Measurements from ENCODE around the gene SLC7A10.
"Not testable (repeated sequence)": the region's sequence is repeated elsewhere in the genome, so short reads cannot be mapped to it uniquely, and the experiment has no call there.

SLC7A10 gene

DNA sequence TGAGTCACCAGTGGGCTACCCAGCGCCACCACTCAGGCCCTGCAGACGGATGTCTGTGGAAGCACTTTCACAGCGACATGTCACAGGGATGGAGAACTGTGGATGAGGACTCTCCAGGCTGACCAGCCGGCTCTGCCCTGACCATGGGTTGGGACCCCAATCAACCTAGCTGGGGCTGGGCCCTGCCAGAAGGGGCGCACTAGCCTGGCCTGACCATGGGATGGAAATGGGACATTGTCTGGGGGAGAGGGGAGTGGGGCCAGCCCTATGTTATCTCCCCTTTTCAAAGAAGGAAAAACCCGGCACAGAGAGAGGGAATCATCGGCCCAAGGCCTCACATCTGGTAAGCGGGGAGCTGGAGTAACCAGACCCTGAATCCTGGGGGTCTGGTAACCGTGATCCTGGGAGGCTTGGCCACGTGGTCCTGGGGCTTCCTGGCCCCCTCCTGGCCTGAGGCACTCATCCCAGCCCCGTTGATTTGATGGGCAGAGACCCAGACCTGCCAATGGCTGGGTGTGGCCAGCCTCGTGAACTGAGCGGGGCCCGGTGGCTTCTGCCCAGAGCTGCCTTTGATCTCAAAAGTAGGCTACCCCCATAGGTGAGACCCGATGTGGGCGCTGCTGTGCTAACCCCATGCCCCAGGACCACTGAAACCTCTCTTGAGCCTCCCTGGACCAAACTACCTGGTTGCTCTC is 11.2 kb upstream of the SLC7A10 start:
- no peak for DNase-seq

DNA sequence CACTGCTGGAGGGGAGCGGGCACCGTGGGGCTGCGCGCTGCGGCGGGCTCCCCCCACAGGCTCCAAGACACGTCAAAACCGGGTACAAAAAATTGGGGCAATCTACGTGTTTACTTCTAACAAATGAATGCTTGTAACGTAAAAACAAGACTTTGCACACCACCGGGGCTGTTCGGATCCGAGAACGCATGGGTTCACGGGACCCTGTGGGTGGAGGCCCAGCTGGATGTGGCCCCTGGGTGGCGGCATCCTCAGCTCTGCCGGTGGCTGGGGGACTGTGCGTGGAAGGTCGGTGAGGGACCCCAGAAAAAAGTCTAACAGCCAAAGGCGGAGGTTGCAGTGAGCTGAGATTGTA is 10.3 kb upstream of the SLC7A10 start:
- DNase-seq: no peak

DNA sequence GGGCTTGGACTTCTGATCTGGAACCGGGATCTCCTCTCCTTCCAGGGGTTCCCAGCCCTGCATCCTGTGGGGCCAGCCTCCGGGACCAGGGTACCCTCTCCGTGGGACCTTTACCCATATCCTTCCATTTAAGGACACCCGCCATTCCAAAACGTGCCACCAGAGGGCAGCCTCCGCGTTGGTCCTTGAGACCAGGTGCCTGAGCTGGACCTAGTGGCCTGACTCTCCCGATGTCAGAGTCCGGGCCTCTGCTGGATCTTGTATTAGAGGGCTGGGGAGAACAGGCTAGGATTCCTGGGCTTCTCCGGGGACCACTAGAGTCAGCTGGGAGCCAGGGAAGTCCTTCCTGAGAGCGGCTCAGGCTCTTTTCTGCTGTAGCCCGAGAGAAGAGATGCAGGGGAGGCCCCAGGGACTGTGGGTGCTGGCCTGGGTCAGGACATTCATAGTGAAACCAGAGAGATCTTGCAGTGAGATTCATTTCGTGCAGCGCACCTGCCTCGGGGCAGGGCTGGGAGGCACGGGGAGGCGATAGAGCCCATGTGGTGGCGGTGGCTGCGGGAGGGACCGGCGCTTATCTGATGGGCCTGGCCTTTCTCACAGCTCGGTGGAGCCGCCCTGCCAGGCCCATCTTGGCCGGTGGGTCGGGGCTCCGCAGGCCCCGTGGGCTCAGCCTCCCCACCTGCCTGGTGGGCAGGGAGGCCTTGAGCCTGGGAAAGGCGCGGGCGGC is 9.8 kb upstream of the SLC7A10 start:
- DNase-seq: peak; percentile 84

DNA sequence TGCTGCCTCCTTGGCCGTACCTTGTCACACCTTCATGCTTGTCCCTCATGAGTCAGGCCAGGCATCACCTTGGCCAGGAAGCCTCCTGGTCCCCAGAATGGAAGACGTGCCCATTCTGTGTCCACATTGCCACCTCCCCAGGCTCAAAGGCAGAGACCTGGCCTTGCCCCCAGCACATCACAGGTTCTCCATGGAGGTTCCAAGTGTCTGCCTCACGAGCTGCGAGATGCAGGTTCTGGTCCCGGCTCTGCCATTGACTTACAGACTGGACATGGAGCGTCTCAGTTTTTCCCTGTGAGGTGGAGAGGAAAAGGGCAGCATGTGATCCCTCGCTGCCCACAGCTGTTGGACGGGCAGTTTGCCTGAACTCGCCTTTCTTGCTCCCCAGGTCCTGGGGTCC is 9.1 kb upstream of the SLC7A10 start:
- no peak for DNase-seq

DNA sequence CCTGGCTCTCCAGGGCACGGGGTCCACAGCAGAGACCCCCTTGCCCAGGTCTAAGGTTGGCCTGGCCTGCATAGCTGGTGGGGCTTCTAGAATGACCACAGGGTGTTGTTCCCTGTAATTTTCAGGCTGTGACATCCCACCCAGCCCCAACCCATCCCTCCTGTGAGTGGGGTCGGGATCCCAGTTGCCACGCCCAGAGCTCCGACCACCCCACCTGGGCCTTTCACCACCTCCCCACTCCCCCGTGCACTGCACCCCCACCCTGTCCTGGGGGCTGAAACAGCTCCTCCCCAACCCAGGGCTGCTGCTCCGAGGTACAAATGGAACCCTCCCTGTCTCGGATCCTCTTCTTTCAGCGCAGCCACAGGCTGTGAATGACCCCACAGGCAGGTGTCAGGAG is 8.4 kb upstream of the SLC7A10 start:
- DNase-seq: no peak

DNA sequence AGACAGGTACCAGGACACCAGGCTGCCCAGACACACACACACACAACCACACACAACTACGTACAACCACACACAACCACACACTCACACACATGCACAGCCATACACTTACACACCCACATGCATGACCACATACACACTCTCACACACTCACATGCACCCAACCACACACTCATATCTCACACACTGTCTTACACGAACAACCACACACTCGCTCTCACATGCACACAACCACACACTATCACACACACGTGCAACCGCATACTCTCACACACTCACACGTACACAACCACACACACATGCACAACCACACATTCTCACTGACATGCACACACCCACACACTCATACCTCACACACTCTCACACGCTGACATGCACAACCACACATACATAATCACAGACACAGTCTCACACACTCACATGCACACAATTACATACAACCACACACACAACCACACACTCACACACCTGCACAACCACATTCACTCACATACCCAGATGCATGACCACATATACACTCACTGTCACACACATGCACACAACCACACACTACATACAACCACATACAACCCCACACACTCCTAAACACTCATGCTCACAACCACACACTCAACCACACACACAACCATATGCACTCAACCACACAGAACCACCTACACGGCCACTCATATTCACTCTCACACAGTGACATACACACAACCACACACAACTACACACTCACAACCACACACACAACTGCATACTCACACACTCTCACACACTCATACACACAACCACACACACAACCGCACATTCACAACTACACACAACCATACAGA is 7.6 kb upstream of the SLC7A10 start:
- DNase-seq: no peak

DNA sequence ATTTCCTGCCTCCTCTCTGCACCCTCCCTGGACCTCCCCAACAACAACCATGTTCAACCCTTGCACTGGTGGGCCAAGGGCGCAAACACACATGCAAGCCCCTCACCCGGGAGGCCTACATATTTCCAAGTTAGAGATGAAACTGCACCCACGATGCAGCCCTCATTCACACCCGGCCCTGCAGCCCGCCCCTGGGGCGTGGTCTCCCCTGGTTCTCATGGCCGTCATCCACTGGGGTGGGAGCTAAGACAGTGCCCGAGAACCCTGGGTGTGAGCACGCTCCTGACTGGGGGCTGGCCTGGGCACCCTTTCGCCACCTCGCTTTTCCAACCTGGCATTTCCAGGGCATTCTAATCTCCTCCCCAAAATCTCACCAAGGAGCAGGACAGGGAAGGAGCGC is 7.0 kb upstream of the SLC7A10 start:
- DNase-seq: no peak

DNA sequence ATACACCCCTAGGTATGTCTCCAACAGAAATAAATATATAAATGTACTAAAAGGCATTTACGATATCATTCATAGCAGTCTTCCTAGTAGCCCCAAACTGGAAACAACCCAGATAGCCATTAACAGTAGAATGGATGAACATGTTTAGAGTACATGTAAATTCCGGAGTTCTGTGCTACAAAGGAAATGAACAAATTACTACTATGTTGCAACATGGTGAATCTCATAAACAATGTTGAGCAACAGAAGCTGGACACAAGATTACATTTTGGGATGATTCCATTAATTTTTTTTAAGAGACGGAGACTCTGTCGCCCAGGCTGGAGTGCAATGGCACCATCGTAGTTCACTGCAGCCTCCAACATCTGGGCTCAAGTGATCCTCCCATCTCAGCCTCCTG is 5.9 kb upstream of the SLC7A10 start:
- no peak for DNase-seq

DNA sequence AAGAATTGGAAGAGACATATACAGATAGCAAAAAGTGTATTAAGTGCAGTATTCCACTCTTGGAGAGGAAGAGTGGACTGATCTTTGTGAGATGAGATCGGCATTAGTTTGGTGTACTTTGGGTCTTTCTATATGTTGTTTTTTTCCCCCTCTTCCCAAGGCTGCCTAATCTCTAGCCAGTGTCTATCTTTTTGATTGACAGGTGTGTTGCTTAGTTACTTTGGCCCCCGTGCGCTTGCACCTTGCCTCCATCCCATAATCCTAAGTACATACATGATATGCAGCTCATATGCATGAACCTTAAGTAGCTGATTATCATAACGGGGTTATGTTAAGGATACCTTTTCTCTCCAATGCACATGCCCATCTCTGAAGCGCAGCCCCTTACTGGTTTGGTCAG is 4.3 kb upstream of the SLC7A10 start:
- DNase-seq: no peak

DNA sequence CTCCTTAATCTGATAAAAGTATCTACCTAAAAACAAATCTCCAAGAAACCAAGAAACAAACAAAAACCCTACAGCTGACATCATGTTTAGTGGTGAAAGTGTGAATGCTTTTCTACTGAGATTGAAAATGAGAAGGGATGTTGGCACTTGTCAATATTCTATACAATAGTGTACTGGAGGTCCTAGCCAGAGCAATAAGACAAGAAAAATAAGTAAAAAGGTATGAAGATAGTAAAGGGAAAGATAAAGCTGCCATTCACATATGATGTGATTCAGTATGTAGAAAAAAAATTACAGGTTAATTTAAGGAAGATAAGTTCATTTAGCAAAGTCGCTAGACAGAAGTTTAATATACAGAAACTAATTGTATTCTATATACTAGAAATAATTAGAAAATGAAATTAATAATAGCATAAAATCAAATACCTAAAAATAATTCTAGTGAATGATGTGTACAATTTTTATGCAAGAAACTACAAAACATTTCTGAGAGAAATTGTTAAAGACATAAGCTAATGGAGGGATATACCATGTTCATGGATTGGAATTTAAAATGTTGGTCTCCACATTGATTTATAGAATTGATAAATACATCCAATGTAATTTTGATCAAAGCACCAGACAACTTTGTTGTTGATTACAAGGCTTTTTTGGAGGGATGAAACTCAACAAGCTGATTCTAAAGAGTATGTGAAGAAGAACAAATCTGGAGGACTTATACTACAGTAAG is 2.4 kb upstream of the SLC7A10 start:
- no peak for DNase-seq

DNA sequence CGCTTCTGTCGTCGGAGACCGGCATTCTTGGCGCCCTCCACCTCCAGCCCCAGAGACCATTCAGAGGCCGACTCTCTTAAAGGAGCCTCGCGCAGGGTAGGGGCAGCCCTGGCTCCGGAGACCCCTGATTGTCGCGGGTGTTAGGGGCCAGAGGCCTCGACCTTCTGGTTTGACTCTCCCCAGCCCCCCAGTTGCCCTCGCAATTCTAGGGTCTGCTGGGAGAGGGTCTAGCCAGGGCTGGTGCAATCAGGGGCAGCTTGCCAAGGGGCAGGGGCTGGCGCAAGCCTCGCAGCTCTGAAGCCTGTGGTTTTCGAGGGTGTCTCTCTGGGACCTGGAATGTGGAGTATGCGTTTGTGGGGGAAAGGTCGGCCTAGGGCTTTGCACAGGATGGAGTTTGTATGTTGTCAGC is 1.6 kb upstream of the SLC7A10 start:
- DNase-seq: no peak

DNA sequence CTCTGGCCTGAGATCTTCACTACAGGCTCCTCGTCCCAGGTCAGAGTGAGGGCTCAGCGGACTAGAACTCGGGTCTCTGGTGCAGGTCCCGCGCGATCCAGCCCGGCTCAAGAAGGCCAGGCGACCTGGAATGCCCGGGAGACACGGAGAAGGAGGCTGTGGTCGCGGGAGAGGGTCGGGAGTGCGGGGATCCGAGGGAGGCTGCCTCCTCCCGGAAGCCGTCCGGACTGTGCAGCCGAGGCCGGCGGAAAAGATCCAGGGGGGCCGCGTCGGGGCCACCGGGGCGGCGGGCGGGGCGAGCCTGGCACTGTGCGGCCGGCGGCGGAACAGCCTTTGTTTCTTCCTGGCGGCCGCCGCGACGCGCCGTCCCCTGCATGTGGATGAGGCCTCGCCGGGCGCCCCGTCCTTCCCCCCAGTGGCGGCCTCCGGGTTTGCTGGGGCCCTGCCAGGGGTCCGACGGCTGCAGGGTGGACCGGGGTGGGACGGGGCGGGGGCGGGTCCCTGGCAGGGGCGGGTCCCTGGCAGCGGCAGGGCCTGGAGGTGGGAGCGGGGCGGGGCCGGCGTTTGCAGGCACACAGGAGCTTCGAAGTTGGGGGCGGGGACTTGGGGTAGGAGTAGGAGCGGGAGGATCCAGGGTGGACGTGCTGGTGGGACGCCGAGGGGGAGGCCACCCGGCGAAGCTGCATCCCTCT is 1.0 kb upstream of the SLC7A10 start:
- no peak for DNase-seq

DNA sequence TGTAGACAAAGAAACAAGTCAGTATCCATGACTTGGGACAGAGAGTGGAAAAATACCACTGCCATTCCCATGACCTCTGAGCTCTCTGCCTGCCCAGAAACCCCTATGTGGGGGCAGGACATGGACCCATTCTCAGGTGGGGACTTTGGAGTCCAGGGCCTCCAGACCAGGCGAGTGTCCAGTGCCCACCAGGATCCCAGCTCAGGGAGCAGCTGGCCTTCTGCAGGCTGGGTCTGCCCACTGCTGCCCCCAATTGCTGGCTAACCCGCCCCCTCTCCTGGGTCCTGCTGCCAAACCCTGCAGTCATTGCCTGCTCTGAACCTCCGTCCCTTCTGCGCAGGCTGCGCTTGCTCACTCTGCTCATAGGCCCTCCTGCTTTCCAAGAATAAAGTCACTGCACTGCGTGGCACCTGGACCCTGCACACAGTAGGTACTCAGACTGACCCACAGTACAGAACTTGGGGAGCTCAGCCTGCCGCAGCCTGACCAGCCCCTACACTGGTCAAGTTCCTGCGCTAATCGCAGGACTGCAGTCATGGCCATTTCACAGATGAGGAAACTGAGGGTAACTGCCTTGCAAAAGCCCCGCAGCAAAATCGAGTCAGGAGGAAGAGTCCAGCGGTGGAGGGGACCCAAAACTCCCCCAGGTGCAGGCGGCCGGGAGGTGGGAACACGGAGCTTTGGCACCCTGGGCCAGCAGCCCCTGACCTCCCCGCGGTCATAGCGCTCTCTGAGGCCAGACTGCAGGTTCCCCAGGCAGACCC is 774 bp downstream of the SLC7A10 start:
- DNase-seq: no peak

DNA sequence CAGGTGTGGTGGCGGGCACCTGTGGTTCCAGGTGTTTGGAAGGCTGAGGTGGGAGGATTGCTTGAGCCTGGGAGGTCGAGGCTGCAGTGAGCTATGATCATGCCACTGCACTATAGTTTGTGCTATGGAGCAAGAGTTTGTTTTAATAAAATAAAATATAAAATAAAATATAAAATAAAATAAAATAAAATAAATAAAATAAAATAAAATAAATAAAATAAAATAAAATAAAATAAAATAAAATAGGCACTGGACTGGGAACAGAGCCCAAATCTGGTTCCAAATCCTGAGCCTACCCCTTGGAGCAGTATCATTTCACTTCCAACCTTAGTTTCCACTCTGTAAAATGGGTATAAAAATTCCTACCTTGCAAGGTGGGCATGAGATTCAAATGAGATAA is 3.4 kb downstream of the SLC7A10 start:
- DNase-seq: not testable (repeated sequence)

DNA sequence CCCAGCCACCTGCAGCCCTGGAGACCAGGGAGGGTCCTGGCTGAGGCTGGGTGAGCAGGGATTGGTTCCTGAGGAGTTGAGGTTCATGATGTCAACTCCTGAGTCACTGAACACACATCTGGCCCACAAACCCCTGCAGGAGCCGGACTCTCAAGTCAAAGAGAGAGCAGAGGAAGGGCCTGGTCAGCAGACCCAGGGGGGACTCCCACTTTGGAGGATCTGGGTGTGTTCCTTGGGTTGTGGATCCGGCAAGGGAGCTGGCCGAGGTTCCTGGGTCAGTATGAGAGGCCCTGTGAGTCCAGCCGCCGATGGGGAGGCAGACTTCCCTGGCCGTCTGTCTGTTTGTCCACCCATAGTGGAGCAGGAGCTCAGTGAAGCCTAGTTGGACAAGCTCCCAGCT is 4.0 kb downstream of the SLC7A10 start:
- DNase-seq: no peak

DNA sequence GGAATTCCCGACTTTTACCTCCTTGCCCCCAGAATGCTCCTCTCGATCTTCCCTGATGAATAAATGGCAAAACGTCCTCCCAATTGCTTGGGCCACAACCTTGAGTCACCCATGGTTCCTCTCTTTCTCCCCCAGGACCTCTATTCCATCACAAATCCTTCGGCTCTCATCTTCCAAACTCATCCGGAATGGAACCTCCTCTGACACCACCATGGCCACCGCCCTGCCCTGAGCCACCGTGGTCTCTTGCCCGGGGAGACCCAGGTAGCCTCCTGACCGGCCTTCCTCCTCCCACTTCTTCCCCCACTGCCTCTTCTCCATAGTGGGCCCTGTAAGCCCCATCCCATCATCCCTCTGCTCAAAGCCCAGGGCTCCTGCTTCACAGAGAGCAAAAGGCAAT is 4.9 kb downstream of the SLC7A10 start:
- DNase-seq: no peak

DNA sequence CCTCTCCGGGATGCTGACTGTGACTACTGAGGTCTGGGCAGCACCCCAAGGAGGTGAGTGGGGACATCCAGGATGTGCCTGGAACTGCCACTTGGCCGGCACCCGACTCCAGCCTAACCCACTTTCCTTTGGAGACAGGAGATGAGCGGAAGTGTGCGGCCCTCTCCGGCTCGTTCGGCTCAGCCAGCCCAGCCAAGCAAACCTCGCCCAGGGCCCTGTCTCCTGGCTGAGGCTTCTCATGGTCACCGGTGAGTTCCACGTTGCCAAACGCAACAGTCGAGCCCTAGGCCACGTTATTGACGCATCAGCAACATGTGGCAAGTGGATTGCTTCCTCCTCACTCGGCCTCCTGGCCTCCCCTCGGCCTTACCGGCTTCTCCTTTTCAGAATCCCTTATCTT is 5.5 kb downstream of the SLC7A10 start:
- no peak for DNase-seq

DNA sequence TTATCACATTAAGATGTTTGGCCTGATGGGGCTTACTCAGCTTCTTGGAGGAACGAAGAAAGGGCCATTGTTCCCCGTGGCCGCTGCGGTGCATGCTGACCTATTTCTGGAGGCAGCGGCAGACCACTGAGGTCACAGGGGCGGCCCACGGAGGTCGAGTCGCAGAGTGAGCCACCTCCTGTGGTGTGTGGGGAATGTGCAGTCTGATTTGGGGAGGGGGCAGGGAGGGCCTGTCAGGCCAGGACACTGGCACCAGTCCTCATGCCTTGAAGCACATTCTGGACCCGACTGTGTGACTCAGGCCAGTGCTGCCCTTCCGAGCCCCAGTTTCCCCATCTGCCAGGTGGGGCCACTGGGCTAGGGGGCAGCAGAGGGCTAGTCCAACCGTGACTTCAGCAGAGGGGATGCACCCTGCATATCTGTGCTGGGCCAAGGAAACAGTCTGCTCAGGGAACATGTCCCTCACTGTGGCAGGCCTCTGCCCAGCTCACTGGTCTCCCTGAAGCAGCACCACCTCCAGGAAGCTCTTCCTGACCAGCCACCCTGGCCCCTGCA is 6.3 kb downstream of the SLC7A10 start:
- no peak for DNase-seq

DNA sequence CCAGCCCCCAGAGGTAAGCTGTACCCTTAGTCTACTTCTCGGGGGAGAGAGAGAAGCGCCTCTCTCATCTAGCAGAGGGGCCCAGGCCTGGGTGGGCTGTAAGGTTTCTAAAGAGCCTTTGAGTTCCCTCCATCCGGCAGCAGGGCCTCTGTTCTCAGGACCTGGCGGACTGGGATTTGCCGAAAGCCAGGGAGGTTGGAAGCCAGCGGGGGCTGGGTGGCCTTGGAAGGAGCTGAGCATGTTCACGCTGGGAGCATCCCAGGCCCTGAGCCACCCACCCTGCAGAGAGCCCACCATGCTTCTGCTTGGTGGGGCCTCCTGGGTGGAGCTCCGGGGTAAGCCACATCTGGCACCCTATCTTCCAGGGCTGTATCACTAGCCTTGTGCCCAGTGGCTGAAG is 7.8 kb downstream of the SLC7A10 start:
- DNase-seq: no peak

DNA sequence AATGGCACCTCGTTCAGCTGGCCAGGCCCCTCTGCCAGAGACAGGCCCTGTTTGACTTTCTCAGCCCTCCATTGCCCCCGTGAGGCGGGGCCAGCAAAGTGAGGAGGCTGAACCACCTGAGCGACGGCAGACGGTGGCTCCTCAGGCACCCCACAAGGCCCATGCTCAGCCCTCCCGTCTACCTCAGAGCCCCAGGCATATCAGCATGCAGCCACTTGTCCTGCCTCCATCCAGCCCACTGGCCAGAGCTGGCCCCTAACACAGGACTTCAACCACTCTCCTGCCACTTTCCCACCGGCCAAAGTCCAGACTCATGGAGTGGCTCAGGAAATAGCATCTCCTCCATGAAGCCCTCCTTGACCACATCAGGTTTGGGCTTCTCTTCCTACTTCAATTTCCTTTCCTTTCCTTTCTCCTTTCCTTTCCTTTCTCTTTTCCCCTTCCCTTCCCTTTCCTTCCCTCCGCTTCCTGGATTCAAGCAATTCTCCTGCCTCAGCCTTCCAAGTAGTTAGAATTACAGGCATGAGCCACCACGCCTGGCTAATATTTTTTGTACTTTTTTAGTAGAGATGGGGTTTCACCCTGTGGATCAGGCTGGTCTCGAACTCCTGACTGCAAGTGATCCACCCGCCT is 9.3 kb downstream of the SLC7A10 start:
- DNase-seq: no peak
